Ovary (tissue), 3 donors: ENCODE data around the gene COQ8B.

Experiments
- POLR2A ChIP-seq: fragments of 450-650 bp; IDR thresholded peaks from one replicate; pipeline ENCODE4 v1.6.1; 2017; ENCODE audit warnings: antibody characterized with exemption, mild to moderate bottlenecking, moderate library complexity
- TF ChIP-seq, protein P1 (sequence below), 3 donors: fragments of 450-650 bp in 2 of 3; fragments of 200-600 bp in 1 of 3; IDR thresholded peaks; one replicate each; pipeline versions ENCODE4 v1.5.1 to v1.8.0; 2016 to 2022; ENCODE audit warnings: antibody characterized with exemption in 3 of 3, mild to moderate bottlenecking in 1 of 3
- donor health status: DM: no; HTN: no; CAD: no.

DNA sequence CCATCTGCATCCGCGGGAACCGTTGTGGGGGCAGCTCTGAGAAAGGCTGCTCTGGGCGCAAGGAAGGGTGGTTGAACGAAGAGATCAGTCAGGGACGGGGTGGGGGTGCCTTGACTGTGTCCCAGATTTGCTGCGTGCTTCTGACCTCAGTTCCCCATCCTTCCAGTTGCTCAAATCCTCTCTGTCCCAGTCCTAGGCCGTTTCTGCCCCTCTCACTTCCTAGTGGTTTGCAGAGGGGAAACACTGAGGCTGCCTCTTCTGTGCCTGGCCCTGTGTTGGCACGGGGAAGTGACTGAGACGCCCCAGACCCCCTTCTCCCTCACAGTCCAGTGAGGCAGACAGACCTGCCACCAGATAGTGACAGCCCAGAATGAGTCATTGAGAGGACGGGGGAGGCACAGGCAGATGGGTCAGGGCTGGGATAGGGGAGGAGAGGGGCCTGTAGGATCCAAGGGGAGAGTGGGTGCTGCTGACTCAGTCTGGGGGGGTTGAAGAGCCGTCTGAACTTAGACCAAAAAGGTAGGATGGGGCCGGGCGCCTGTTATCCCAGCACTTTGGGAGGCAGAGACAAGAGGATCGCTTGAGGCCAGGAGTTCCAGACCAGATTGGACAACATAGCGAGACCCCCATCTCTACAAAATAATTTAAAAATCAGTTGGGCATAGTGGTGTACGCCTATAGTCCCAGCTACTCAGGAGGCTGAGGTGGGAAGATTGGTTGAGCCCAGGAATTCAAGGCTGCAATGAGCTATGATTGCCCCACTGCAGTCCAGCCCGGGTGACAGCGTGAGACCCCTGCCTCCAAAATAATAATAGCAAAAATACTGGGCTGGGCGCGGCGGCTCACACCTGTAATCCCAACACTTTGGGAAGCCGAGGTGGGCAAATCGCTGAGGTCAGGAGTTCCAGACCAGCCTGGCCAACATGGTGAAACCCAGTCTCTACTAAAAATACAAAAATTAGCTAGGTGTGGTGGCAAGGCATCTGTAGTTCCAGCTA, 52.7 kb downstream of the COQ8B start:
- TF ChIP-seq, protein P1, sequence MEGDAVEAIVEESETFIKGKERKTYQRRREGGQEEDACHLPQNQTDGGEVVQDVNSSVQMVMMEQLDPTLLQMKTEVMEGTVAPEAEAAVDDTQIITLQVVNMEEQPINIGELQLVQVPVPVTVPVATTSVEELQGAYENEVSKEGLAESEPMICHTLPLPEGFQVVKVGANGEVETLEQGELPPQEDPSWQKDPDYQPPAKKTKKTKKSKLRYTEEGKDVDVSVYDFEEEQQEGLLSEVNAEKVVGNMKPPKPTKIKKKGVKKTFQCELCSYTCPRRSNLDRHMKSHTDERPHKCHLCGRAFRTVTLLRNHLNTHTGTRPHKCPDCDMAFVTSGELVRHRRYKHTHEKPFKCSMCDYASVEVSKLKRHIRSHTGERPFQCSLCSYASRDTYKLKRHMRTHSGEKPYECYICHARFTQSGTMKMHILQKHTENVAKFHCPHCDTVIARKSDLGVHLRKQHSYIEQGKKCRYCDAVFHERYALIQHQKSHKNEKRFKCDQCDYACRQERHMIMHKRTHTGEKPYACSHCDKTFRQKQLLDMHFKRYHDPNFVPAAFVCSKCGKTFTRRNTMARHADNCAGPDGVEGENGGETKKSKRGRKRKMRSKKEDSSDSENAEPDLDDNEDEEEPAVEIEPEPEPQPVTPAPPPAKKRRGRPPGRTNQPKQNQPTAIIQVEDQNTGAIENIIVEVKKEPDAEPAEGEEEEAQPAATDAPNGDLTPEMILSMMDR (IDR thresholded peaks at IDR 0.05) = no peak
- TF ChIP-seq POLR2A = no peak
